Hepatocyte (in vitro differentiated cells): ENCODE measurements around the gene ANKRD45.

ENCODE experiments used
- CTCF ChIP-seq: fragments of 200-600 bp; sonication (generic); IDR thresholded peaks from 2 replicates; pipeline ENCODE4 v1.5.1; 2016; ENCODE audit warnings: antibody characterized with exemption, mild to moderate bottlenecking; ENCODE audit not compliant: poor library complexity
- EZH2 ChIP-seq: fragments of 200-600 bp; sonication (generic); IDR thresholded peaks from 2 replicates; pipeline ENCODE4 v1.6.1; 2016; ENCODE audit warnings: antibody characterized with exemption, mild to moderate bottlenecking, borderline replicate concordance

- TF ChIP-seq CTCF, result no peak
- TF ChIP-seq EZH2, result no peak
Observed at GRCh38 chr1:173669491-173669941, at the start of gene ANKRD45.
